GM19351 (cell line): ENCODE results near the gene HPCAL1.

Source experiments
- ATAC-seq: cut with Tn5 transposase; IDR thresholded peaks from one replicate; pipeline ENCODE4 v1.9.1; 2021; ENCODE audit warnings: mild to moderate bottlenecking, moderate library complexity; ENCODE audit not compliant: unreplicated experiment

Gene HPCAL1

GRCh38 chr2:10301941-10302478, 694 bp upstream of the HPCAL1 start:
- no peak for ATAC-seq

- ATAC-seq, result peak; percentile 14
Observed at GRCh38 chr2:10303181-10303693, 533 bp downstream of the HPCAL1 start.

GRCh38 chr2:10303694-10304378, 1.1 kb downstream of the HPCAL1 start:
- ATAC-seq, result peak; percentile 11

GRCh38 chr2:10304458-10305253, 2.0 kb downstream of the HPCAL1 start:
- ATAC-seq, result no peak

- no peak for ATAC-seq
Observed at GRCh38 chr2:10305254-10305635, 2.5 kb downstream of the HPCAL1 start.

GRCh38 chr2:10305715-10306114, 3.0 kb downstream of the HPCAL1 start:
- ATAC-seq, result no peak

- ATAC-seq, result no peak
Observed at GRCh38 chr2:10306901-10307463, 4.3 kb downstream of the HPCAL1 start.

- ATAC-seq, result no peak
Observed at GRCh38 chr2:10307561-10308156, 5.0 kb downstream of the HPCAL1 start.

GRCh38 chr2:10308866-10309265, 6.2 kb downstream of the HPCAL1 start:
- no peak for ATAC-seq

- ATAC-seq, result no peak
Observed at GRCh38 chr2:10309286-10309685, 6.6 kb downstream of the HPCAL1 start.

GRCh38 chr2:10310309-10310888, 7.7 kb downstream of the HPCAL1 start:
- ATAC-seq, result no peak

GRCh38 chr2:10311736-10312135, 9.0 kb downstream of the HPCAL1 start:
- no peak for ATAC-seq

GRCh38 chr2:10312437-10312957, 9.8 kb downstream of the HPCAL1 start:
- no peak for ATAC-seq

GRCh38 chr2:10316336-10316735, 13.6 kb downstream of the HPCAL1 start:
- ATAC-seq, result no peak

- no peak for ATAC-seq
Observed at GRCh38 chr2:10316860-10317259, 14.2 kb downstream of the HPCAL1 start.

GRCh38 chr2:10317646-10318045, 14.9 kb downstream of the HPCAL1 start:
- no peak for ATAC-seq

- no peak for ATAC-seq
Observed at GRCh38 chr2:10318345-10318744, 15.6 kb downstream of the HPCAL1 start.

- no peak for ATAC-seq
Observed at GRCh38 chr2:10319892-10320574, 17.3 kb downstream of the HPCAL1 start.

GRCh38 chr2:10320575-10320931, 17.8 kb downstream of the HPCAL1 start:
- no peak for ATAC-seq

GRCh38 chr2:10320933-10321332, 18.2 kb downstream of the HPCAL1 start:
- no peak for ATAC-seq
